GM23338 (cell line): ENCODE results near the gene HSPH1. TPM values are rescaled to one million over a fixed set of nuclear protein-coding genes. Genes with fewer than 3 reads are reported as not detected.

Source experiments
- ATAC-seq: fragments of 200-7000 bp; cut with Tn5 transposase; 3 replicates; pipeline ENCODE4 v1.9.1; 2020
- DNase-seq: peaks from one replicate; pipeline ENCODE4 v3.0.0-alpha.2; 2015; ENCODE audit warnings: low spot score
- H2AFZ ChIP-seq: fragments of 200-600 bp; sonication (generic); 2 replicates; pipeline ENCODE4 v1.8.0; 2016; ENCODE audit warnings: antibody characterized with exemption, mild to moderate bottlenecking, moderate library complexity
- H3F3A ChIP-seq: fragments of 200-600 bp; sonication (generic); replicated peaks from 2 replicates; pipeline ENCODE4 v1.8.0; 2017; ENCODE audit warnings: antibody characterized with exemption, mixed run types, low read depth
- H3K27ac ChIP-seq: fragments of 200-600 bp; sonication (generic); 2 replicates; pipeline ENCODE4 v1.6.1; 2016; ENCODE audit warnings: low read depth
- H3K27me3 ChIP-seq: fragments of 200-600 bp; sonication (generic); 2 replicates; pipeline ENCODE4 v1.8.0; 2016; ENCODE audit warnings: mild to moderate bottlenecking, mixed run types, moderate library complexity; ENCODE audit not compliant: insufficient read depth
- H3K36me3 ChIP-seq: fragments of 200-600 bp; sonication (generic); 2 replicates; pipeline ENCODE4 v1.8.0; 2016; ENCODE audit warnings: mild to moderate bottlenecking; ENCODE audit not compliant: insufficient read depth
- H3K4me1 ChIP-seq: fragments of 200-600 bp; sonication (generic); 2 replicates; pipeline ENCODE4 v1.8.0; 2016; ENCODE audit warnings: mild to moderate bottlenecking, moderate library complexity; ENCODE audit not compliant: insufficient read depth
- H3K4me2 ChIP-seq: fragments of 200-600 bp; sonication (generic); 2 replicates; pipeline ENCODE4 v1.7.1; 2017; ENCODE audit warnings: mixed run types
- H3K4me3 ChIP-seq: fragments of 200-600 bp; sonication (generic); 2 replicates; pipeline ENCODE4 v1.6.1; 2016; ENCODE audit warnings: mixed run types
- H3K79me2 ChIP-seq: fragments of 200-600 bp; sonication (generic); replicated peaks from 2 replicates; pipeline ENCODE4 v1.8.0; 2017; ENCODE audit warnings: mild to moderate bottlenecking; ENCODE audit not compliant: insufficient read depth
- H3K9me2 ChIP-seq: fragments of 200-600 bp; sonication (generic); 2 replicates; pipeline ENCODE4 v1.8.0; 2017; ENCODE audit not compliant: insufficient read depth
- H4K20me1 ChIP-seq: fragments of 200-600 bp; sonication (generic); replicated peaks from 2 replicates; pipeline ENCODE4 v1.8.0; 2017; ENCODE audit warnings: mild to moderate bottlenecking; ENCODE audit not compliant: insufficient read depth
- H3K27ac Mint-ChIP-seq: 2 replicates; pipeline ENCODE4 v1.8.0; 2020; ENCODE audit warnings: inconsistent platforms, mild to moderate bottlenecking, moderate library complexity, mixed read lengths
- H3K27me3 Mint-ChIP-seq: 3 replicates; pipeline ENCODE4 v1.8.0; 2022; ENCODE audit warnings: low read depth, mild to moderate bottlenecking, moderate library complexity, mixed read lengths, inconsistent platforms; ENCODE audit not compliant: insufficient read depth, poor library complexity
- H3K36me3 Mint-ChIP-seq: 3 replicates; pipeline ENCODE4 v1.8.0; 2021; ENCODE audit warnings: low read depth, mild to moderate bottlenecking, inconsistent platforms, moderate library complexity, mixed read lengths
- H3K4me1 Mint-ChIP-seq: 3 replicates; pipeline ENCODE4 v1.8.0; 2020; ENCODE audit warnings: mild to moderate bottlenecking, inconsistent platforms, mixed read lengths
- H3K4me3 Mint-ChIP-seq: 3 replicates; pipeline ENCODE4 v1.8.0; 2021; ENCODE audit warnings: moderate library complexity, mild to moderate bottlenecking, inconsistent platforms, mixed read lengths
- H3K9me3 Mint-ChIP-seq: 3 replicates; pipeline ENCODE4 v1.8.0; 2020; ENCODE audit warnings: moderate library complexity, mild to moderate bottlenecking, inconsistent platforms, mixed read lengths
- CTCF ChIP-seq, 2 experiments: fragments of 200-600 bp in 1 of 2; sonication (generic) in 1 of 2; conservative IDR thresholded peaks; 2 replicates each; pipeline versions ENCODE4 v1.5.1 to v1.6.1; 2016 to 2017; ENCODE audit warnings: antibody characterized with exemption in 2 of 2, low read depth in 2 of 2, mild to moderate bottlenecking in 2 of 2, moderate library complexity in 1 of 2
- ETS1 ChIP-seq: IDR thresholded peaks from 2 replicates; pipeline ENCODE4 v1.6.1; 2016; ENCODE audit warnings: antibody characterized with exemption
- EZH2phosphoT487 ChIP-seq: fragments of 200-600 bp; sonication (generic); IDR thresholded peaks from one replicate; pipeline ENCODE4 v1.8.1; 2018; ENCODE audit warnings: antibody characterized with exemption; ENCODE audit not compliant: unreplicated experiment
- JUNB ChIP-seq: IDR thresholded peaks from one replicate; pipeline ENCODE4 v1.6.1; 2016; ENCODE audit warnings: antibody characterized with exemption; ENCODE audit not compliant: unreplicated experiment
- NANOG ChIP-seq: IDR thresholded peaks from 2 replicates; pipeline ENCODE4 v1.6.1; 2016; ENCODE audit warnings: antibody characterized with exemption, borderline replicate concordance
- REST ChIP-seq: IDR thresholded peaks from one replicate; pipeline ENCODE4 v1.6.1; 2018; ENCODE audit warnings: antibody characterized with exemption; ENCODE audit not compliant: unreplicated experiment
- STAT1 ChIP-seq: IDR thresholded peaks from one replicate; pipeline ENCODE4 v1.6.1; 2016; ENCODE audit warnings: antibody characterized with exemption; ENCODE audit not compliant: unreplicated experiment
- ZNF114 ChIP-seq: fragments of 250-450 bp; sonication (Bioruptor Pico); IDR thresholded peaks from 2 replicates; pipeline ENCODE4 v1.5.0; 2020; ENCODE audit warnings: mild to moderate bottlenecking, moderate library complexity
- ZNF331 ChIP-seq: fragments of 250-450 bp; sonication (Bioruptor Pico); IDR thresholded peaks from 2 replicates; pipeline ENCODE4 v1.5.0; 2020; ENCODE audit warnings: low read depth, mild to moderate bottlenecking, moderate library complexity
- polyA plus RNA-seq: library from polyadenylated mRNA; unstranded; fragments of >200 nt; fragmentation: Nextera tagmentation; extraction: Ambion mirVana; gene quantifications from 2 replicates; pipeline ENCODE4 v1.2.1, GENCODE V29; 2016
- total RNA-seq: library from RNA; depleted of rRNA; stranded (reverse); fragments of >200 nt; shearing (Covaris generic); gene quantifications from 2 replicates; pipeline ENCODE4 v1.2.3, GENCODE V29; 2014

HSPH1 gene
- total and polyA plus RNA-seq, 2 experiments from 2014 or later, result 112 to 147 TPM

GRCh38 chr13:31149604-31150003, 12.1 kb downstream of the HSPH1 start:
- peaks cover 86% of the 10 kb centered on the region for H3K36me3 Mint-ChIP-seq
- ATAC-seq (no peak), DNase-seq (no peak)
- H4K20me1 ChIP-seq, result peaks cover 13% of the 10 kb centered on the region; the same call in 1 of the 2 replicates
- no peaks in the 10 kb centered on the region for H3F3A ChIP-seq
- H3K27ac ChIP-seq, result no peak overlapping the region
- no peaks in the 10 kb centered on the region for H3K4me1 ChIP-seq
- H3K36me3 ChIP-seq, result peaks cover 82% of the 10 kb centered on the region
- H3K9me3 Mint-ChIP-seq, result no peaks in the 10 kb centered on the region
- no peaks in the 10 kb centered on the region for H3K27me3 Mint-ChIP-seq
- no peak overlapping the region for H3K27ac Mint-ChIP-seq
- TF ChIP-seq ETS1, result no peak
- no peak overlapping the region for H3K4me3 Mint-ChIP-seq
- no peak overlapping the region for H3K4me2 ChIP-seq
- no peak overlapping the region for H3K4me3 ChIP-seq
- H3K4me1 Mint-ChIP-seq, result no peaks in the 10 kb centered on the region
- H3K27me3 ChIP-seq, result no peaks in the 10 kb centered on the region
- peaks cover 22% of the 10 kb centered on the region for H3K79me2 ChIP-seq
- no peak overlapping the region for H2AFZ ChIP-seq
- H3K9me2 ChIP-seq, result no peaks in the 10 kb centered on the region

- Histone ChIP-seq H3K9me2 (no peaks in the 10 kb centered on the region), H3K4me1 (no peaks in the 10 kb centered on the region), H3K79me2 (peaks cover 27% of the 10 kb centered on the region), H3K27ac (no peak overlapping the region), H2AFZ (no peak overlapping the region), H3K4me2 (no peak overlapping the region), H4K20me1 (0 out of 2 replicates have a peak, but pooled peaks cover 2% of the 10 kb centered on the region), H3K36me3 (peaks cover 72% of the 10 kb centered on the region), H3K27me3 (no peaks in the 10 kb centered on the region), H3K4me3 (no peak overlapping the region), H3F3A (no peaks in the 10 kb centered on the region)
- DNase-seq, result no peak
- no peak for ATAC-seq
- Mint-ChIP-seq H3K27ac (no peak overlapping the region), H3K4me3 (no peak overlapping the region), H3K27me3 (no peaks in the 10 kb centered on the region), H3K36me3 (peaks cover 90% of the 10 kb centered on the region), H3K9me3 (no peaks in the 10 kb centered on the region), H3K4me1 (no peaks in the 10 kb centered on the region)
- TF ChIP-seq EZH2phosphoT487 (no peak), ETS1 (no peak), CTCF (conservative IDR thresholded peaks at IDR 0.05; ENCODE audit: low read depth in 2 of 2) (no peak)
Measured at GRCh38 chr13:31145417-31145816, 16.3 kb downstream of the HSPH1 start.

GRCh38 chr13:31138515-31138914, 23.2 kb downstream of the HSPH1 start:
- Mint-ChIP-seq H3K4me1 (no peaks in the 10 kb centered on the region), H3K9me3 (no peaks in the 10 kb centered on the region), H3K27ac (no peak overlapping the region), H3K4me3 (no peak overlapping the region), H3K27me3 (no peaks in the 10 kb centered on the region), H3K36me3 (peaks cover 68% of the 10 kb centered on the region)
- Histone ChIP-seq H2AFZ (no peak overlapping the region), H3K27me3 (no peaks in the 10 kb centered on the region), H3K36me3 (peaks cover 63% of the 10 kb centered on the region), H4K20me1 (peaks cover 6% of the 10 kb centered on the region), H3K4me2 (no peak overlapping the region), H3K79me2 (0 out of 2 replicates have a peak, but pooled peaks cover 3% of the 10 kb centered on the region), H3K9me2 (no peaks in the 10 kb centered on the region), H3K27ac (no peak overlapping the region), H3F3A (no peaks in the 10 kb centered on the region), H3K4me3 (no peak overlapping the region), H3K4me1 (no peaks in the 10 kb centered on the region)
- no peak for ATAC-seq
- DNase-seq, result no peak
- TF ChIP-seq ZNF114 (no peak), NANOG (no peak), JUNB (no peak), STAT1 (no peak), ZNF331 (CRISPR knock-in tag) (no peak), REST (no peak)
